Kidney tubule cell (primary cell): ENCODE data around the gene CCDC43.
"Not testable (repeated sequence)": the region's sequence is repeated elsewhere in the genome, so short reads cannot be mapped to it uniquely, and the experiment has no call there.

Experiments
- DNase-seq: peaks from one replicate; pipeline ENCODE4 v3.0.0-alpha.2; 2018; ENCODE audit warnings: low spot score

The CCDC43 gene, protein sequence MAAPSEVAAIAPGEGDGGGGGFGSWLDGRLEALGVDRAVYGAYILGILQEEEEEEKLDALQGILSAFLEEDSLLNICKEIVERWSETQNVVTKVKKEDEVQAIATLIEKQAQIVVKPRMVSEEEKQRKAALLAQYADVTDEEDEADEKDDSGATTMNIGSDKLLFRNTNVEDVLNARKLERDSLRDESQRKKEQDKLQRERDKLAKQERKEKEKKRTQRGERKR

DNA sequence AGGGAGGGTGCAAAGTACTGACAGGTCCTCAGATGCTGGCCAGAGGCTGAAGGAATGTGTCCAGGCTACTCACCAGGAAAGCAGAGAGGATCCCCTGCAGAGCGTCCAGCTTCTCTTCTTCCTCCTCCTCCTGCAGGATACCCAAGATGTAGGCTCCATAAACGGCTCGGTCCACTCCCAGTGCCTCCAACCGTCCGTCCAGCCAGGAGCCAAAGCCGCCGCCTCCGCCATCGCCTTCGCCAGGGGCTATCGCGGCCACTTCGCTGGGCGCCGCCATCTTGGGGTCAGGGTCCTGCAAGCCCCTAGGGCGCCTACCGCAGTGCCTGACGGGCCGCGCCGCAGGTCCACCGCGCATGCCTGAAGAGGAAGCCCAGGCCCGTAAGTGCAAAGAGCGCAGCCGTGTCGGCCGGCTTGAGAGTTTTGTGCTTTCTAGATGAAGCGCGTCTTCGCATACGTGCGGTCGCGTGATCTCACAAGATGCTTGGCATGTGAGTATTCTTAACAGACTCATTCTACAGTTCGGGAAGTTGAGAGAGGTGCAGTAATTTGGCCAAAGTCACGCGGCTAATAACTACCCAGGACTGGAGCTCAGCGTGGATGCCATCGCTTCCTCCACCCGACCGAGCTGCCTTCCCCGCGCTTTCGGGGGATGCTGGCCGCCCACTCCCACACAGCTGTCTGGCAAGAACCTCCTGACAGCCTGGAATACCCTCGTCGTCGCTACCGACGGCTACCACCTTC is at the start of gene CCDC43:
Gene CCDC43, minus strand, starts transcription at position 300 of the 741 bp plus-strand sequence. Its CDS starts 23 bp downstream, at position 277.
- DNase-seq, result peak; percentile 93

DNA sequence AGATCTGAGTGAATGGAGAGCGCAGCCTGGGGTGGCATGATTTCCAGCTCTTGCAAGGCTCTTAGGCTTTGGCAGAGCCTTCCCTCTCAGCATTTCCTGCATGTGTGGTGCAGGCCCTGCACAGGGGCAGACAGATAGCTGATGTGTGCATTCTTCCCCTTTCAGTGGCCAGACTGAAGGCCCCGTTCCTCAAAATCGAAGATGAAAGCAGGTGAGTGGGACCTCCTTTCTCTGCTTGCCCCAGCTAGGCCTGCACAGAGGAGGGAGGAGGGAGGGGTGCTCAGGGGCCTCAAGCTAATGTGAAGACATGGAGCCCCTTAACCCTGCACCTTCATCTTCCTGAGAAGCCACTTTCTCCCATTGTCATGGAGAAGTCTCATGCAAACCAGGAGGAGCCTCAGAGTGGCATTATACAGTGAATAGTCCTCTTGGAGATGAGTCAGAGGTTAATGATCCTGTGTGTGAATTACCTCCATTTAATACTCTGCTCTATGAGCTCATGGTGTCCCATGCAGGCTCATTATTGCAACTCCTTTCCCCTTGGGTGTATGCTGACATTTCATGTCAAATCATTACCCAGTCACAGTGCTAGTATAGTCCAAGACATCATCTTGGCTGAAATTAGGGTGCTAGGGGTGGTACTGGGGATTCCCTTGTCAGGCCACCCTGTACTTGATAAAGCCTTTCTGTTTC is 48.8 kb upstream of the CCDC43 start:
- peak; percentile 82 for DNase-seq

DNA sequence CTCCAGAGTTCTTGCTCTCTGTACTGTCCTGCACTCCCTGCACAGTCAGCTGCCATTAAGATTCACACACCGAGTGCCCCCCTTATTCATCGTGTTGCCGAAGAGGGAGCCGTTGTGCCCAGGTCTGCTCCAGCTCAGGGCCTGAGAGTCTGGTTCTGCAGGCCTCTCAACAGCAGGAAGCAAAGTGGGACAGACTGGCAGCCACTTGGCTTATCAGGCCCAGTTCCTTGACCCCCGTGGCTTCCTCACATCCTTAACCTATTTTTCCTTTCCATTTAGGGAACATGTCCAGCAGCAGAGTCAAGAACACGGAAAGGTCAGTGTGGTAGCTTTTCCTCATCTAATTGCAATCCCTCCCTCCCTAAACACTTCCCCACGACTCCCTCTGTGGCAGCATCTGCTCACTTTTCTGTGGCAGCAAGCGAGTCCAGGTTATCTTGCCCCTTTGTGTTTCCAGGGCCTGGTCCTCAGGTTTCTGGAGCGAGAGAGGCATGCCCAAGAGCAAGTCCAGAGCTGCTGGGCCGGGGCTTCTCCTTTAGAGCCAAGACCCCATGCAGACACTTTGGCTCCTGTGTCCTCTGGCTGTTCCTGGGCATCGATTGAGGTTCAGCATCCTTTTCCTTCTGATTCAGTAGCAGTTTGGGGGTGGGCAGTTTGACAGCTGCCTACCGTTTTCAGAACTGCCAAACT is 47.1 kb upstream of the CCDC43 start:
- no peak for DNase-seq

DNA sequence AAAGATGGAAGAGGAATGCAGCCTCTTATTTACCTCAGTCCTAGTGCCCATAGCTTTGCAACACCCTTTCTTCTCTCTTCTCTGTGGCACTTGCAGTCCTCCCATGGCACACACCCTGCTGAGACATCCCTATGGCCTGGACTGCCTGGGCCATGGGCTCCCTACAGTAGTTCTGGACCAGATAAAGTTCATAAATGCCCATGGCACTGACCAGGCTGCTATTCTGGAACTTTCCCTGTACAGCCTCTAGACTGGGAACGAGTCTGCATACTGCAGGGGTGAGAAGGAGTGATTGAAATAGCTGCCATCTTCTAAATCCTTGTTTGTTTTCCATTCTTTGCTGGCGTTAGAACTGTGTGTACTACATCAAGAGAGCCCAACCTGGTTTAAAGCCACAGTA is 44.7 kb upstream of the CCDC43 start:
- no peak for DNase-seq

DNA sequence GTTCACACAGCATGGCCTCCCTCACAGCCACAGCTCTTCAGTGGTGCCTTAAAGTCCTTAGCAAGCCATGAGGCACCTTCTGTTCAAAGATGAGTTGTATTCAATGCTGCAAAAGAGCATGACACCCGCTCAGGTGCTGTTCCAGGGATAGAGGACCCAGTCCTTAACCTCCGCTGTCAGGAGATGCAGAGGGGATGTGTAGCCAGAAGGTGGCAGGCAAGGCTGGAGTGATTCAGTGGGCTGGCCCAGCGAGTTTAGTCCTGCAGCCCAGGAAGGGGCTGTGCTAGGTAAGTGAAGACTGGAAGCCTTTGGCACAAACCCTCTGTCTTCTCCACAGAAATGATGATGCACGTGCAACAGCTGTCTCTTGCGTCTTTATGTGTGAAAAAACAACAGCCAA is 44.2 kb upstream of the CCDC43 start:
- no peak for DNase-seq

DNA sequence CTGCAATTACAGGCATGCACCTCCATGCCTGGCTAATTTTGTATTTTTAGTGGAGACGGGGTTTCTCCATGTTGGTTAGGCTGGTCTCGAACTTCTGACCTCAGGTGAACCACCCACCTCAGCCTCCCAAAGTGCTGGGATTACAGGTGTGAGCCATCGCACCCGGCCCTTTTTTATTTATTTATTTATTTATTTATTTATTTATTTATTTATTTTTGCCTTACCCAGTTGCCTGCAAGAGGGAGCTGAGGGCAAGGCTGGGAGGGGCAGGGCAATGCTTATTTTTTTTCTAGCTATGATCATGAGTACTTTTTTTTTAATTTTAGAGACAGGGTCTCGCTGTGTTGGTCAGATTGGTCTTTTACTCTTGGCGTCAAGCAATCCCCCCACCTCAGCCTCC is 36.5 kb upstream of the CCDC43 start:
- DNase-seq, result not testable (repeated sequence)

DNA sequence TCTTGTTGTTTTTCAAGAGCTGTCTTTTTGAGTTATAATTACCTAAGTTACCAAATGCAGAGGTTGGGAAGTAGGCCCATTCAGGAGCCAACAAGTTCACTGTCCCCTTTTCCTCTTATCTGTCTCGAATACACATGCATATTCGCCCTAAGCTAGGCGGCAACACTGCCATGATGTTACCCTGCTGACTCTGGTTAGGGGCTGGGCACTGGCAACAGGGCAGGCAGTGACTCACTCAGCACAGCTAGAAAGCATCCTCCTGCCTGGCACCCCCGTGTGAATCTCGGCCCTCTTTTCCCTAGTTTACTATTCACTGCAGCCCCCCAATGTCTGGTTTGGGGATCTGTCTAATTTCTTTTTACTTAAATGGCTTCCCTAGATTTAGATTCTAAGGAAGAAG is 32.7 kb upstream of the CCDC43 start:
- DNase-seq, result no peak

DNA sequence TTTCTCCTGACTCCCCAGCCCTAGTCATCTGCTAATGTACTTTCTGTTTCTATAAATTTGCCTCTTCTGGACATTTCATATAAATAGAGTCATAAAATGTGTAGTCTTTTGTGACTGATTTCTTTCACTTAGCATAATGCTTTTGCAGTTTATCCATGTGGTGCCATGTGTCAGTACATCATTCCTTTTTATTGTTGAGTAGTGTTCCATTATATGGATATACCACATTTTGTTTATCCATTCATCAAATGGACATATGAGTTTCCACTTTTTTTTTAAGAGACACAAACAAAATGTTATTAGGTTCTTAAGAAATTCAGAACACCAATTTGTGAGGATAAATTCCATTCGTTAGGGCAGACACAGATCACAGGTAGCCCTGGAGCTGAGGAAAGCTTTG is 29.9 kb upstream of the CCDC43 start:
- no peak for DNase-seq

DNA sequence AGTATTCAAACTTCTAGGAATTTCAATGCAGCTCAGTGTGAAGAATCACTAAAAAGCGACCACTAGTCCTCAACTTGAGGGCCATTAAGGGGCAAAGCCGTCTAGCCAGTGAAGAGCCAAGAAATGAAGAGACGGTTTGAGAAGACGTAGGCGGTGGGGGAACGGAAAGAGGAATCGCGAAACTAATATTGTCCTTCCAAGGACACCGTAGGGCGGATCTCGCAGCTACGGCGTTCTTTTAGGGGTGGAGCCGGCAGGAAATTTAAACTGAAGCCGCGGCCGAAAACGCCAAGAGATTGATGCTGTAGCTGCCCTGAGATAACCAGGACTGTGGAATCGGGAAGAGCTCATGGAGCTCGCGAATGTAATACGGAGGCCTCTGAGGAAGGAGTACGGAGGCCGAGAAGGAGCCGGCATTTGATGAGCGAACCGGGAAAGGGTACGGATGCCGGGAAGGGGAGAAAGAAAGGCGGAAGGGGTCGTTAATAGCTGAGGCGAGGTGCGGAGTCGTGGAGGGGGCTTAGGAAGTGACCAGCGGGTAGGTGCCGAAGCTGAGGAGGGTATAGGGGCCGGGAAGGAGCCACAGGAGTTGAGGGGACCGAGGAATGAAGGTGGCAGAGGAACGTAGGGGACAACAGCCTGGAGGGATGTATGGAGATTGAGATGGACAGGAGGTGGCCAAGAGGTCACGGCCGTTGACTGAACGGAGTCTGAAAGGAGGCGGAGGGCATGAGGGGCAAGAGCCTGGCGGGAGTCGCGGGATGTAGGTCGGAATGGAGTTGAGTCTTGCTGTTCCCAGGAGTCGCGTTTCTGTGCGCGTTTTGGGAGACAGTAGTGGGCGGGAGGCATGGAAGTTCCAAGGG is 19.1 kb upstream of the CCDC43 start, which contains the start of gene DBF4B:
Gene DBF4B, plus strand, starts transcription at position 265 of the 863 bp plus-strand sequence. Its CDS starts 156 bp downstream, at position 421.
- peak; percentile 92 for DNase-seq

DNA sequence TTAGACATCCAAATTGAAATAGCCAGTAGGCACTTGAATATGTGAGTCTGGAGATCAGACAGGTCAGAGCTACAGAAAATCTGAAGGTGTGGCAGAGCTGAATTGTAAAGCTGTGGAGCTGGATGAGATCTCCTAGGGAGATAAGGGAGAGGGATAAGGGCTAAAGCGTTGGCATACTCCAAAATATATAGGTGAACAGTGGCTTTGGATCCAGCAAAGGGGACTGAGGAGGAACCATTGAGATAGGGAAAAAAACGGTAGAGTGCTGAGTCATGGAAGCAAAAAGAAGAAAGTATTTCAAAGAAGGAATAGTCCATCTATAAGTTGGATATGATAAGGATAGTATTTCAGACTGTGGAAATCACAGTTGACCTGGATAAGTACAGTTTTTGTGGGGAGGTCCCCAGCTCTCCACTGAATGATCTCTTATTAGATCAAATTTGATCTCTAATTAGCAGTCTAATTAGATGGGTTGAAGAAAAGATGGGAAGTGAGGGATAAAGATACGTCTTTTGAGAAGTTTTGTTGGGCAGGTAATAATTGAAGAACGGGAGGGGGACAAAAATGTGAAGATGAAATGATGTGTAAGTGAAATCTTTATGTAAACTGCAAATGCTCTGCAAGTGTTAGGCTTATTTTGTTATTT is 18.3 kb upstream of the CCDC43 start:
- DNase-seq, result no peak

DNA sequence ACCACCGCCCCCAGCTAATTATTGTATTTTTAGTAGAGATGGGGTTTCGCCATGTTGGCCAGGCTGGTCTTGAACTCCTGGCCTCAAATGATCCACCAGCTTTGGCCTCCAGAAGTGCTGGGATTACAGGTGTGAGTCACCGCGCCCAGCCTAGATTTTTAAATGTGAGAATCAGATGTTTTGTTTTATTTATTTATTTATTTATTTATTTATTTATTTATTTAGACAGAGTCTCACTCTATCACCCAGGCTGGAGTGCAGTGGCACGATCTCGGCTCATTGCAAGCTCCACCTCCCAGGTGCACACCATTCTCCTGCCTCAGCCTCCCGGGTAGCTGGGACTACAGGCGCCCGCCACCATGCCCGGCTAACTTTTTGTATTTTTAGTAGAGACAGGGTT is 10.7 kb upstream of the CCDC43 start:
- DNase-seq, result not testable (repeated sequence)

DNA sequence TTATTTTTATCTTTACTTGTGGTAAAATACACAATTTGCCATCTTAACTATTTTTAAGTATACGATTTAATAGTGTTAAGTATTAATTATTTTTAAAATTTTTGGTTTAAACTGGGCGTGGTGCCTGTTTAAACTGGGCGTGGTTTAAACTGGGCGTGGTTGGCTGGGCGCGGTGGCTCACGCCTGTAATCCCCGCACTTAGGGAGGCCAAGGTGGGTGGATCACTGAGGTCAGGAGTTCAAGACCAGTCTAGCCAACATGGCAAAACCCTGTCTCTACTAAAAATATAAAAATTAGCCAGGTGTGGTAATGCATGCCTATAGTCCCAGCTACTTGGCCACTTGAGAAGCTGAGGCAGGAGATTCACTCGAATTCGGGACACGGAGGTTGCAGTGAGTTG is 4.0 kb upstream of the CCDC43 start:
- no peak for DNase-seq

DNA sequence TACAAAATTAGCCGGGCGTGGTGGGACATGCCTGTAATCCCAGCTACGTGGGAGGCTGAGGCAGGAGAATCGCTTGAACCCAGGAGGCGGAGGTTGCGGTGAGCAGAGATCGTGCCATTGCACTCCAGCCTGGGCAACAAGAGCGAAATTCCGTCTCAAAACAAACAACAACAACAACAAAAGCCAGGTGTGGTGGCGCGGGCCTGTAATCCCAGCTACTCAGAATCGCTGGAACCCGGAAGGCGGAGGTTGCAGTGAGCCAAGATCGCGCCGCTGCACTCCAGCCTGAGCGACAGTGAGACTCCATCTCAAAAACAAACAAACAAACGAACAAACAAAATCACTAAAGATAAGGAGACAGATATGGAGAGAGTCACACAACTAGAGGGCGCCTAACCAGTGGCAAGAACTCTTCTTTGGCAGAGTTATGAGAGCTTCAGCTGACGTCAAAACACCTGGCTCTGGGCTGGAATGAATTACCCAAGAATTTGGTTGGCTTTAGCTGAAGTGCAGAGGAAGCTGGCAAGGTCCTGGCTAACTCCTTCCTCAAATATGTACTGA is 1.2 kb upstream of the CCDC43 start:
- DNase-seq, result peak; percentile 11

DNA sequence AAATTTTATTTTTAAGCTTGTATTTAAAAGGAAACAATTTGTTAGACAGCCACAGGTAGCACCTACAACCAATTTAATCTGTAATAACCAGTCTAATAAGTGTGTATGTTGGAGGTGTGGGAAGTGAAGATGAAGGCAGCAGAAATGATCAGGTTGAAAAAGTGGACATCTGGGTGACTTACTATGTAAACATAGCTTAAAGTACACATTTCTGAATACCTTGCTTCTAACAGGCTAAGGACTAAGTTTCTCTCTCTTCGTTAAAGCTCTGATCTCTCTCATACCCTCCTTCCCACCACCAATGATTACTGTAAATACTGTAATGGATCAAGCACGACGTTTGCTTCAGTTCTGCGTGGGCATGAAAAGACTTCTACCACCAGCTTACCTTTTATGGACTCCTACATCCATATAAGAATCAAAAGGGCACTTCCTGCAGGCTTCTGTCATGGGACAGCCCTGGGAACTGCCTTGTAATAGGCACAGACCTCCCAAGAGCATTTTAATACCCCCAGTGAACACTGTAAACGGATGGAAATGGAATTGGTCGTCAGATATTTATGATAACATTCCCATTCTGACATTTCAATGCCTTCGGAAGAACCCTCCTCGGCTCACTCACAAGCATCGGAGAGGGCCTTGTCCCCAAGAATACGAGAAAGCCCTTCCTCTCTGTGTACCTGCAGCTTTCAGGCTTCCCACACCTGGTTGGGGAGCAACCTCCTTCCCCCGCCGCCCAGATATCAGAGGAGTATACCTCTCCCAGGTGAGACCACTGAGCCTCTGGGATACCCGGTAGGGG is 700 bp downstream of the CCDC43 start:
- peak; percentile 16 for DNase-seq

DNA sequence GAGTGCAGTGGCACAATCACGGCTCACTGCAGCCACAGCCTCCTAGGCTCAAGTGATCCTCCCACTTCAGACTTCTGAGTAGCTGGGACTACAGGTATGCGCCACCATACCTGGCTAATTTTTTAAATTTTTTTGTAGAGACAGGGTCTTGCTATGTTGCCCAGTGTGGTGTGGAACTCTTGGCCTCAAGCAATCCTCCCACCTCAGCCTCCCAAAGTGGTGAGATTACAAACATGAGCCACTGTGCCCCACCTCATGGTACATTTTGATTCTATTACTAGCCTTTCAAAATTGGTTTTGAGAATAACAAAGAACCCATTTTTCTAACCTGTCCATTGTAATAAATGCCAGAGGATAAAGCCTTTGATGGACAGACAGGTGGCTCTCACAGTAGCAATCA is 1.4 kb downstream of the CCDC43 start:
- no peak for DNase-seq

DNA sequence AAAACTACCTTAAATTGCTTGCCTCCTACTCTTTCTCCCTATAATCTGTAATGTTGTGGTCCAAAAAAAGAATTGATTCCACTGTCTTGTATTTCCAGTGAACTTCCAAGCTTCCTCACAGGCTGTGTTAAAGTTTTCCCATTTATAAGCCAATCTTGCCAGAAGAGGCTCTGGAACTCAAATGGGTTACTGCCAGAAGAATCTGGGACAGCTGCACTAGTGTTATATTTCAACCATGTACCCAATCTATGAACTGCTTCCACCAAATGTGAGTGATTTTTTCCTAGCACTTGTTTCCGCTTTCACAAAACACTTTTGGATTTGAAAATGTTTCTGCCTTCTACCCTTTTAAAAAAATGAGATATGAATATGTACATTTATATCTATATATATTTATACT is 1.8 kb downstream of the CCDC43 start:
- DNase-seq, result no peak

DNA sequence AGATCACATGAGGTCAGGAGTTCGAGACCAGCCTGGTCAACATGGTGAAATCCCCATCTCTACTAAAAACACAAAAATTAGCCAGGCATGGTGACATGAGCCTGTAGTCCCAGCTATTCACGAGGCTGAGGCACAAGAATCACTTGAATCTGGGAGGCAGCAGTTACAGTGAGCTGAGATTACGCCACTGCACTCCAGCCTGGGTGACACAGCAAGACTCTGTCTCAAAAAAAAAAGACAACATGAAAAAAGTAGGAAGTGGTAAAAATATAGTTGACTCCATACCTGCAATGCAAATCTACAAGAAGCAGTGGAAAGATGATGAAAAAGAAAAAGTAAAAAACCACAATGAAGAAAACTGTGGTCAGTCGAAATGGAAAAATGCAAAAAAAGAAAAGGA is 6.3 kb downstream of the CCDC43 start:
- not testable (repeated sequence) for DNase-seq

DNA sequence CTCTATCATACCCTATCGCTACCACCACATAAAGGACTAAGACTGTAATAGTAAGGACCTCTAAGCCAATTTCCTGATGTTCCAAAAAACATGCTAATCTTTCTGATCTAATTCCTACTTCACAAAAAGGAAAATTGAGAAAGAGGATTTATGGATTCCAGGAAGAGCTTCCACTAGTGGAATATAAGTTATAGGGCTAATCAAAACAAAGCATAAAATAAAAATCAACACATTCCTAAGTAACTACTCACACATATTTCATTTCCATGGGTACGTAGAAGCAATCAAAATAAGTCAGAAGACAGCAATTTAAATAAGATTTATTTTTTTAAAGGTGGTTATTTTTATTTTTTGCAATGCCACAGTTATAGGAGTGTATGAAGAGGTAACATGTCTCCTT is 12.4 kb downstream of the CCDC43 start:
- DNase-seq, result no peak

DNA sequence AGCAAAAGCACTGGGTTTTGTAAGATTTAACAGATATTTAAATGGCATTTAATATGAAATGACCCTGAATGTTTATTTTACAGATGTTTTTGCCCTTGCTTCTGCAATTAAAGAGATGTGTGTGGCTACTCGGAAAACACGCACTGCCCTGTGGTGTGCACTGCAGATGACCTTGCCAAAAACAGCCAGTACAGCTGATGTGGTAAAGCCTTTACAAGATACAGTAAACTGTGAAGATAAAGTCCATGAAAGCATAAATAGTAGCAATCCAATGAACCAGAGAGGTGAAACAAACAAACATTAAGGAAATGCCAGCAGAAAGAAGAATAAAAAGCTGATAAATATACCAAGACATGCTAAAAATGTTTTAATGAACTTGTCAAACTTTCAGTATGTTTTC is 15.7 kb downstream of the CCDC43 start:
- no peak for DNase-seq
